Smooth muscle cell (in vitro differentiated cells): ENCODE data around the gene MPIG6B. TPM values are rescaled to one million over a fixed set of nuclear protein-coding genes. Genes with fewer than 3 reads are reported as not detected.

Source experiments
- DNase-seq: peaks from one replicate; lab custom pipeline; 2025; ENCODE audit not compliant: unreplicated experiment; lab: John Stamatoyannopoulos, UW
- H2AFZ ChIP-seq: fragments of 200-600 bp; sonication (generic); 2 replicates; pipeline ENCODE4 v1.6.0; 2016; ENCODE audit warnings: antibody characterized with exemption, low read depth, mild to moderate bottlenecking
- H3F3A ChIP-seq: fragments of 200-600 bp; sonication (generic); 2 replicates; pipeline ENCODE4 v1.6.0; 2017; ENCODE audit warnings: antibody characterized with exemption, low read depth
- H3K27ac ChIP-seq: fragments of 200-600 bp; sonication (generic); 2 replicates; pipeline ENCODE4 v1.5.1; 2016; ENCODE audit warnings: low read depth, mild to moderate bottlenecking
- H3K27me3 ChIP-seq: fragments of 200-600 bp; sonication (generic); 2 replicates; pipeline ENCODE4 v1.6.1; 2016; ENCODE audit warnings: low read depth, mild to moderate bottlenecking
- H3K36me3 ChIP-seq: fragments of 200-600 bp; sonication (generic); 2 replicates; pipeline ENCODE4 v1.5.1; 2016; ENCODE audit warnings: low read depth
- H3K4me1 ChIP-seq: fragments of 200-600 bp; sonication (generic); 2 replicates; pipeline ENCODE4 v1.5.1; 2016; ENCODE audit warnings: low read depth
- H3K4me2 ChIP-seq: fragments of 200-600 bp; sonication (generic); 2 replicates; pipeline ENCODE4 v1.6.0; 2016; ENCODE audit warnings: mild to moderate bottlenecking
- H3K4me3 ChIP-seq: fragments of 200-600 bp; sonication (generic); 2 replicates; pipeline ENCODE4 v1.5.1; 2016; ENCODE audit warnings: mild to moderate bottlenecking
- H3K79me2 ChIP-seq: fragments of 200-600 bp; sonication (generic); 2 replicates; pipeline ENCODE4 v1.6.0; 2016; ENCODE audit warnings: low read depth, mild to moderate bottlenecking
- H3K9ac ChIP-seq: fragments of 200-600 bp; sonication (generic); 2 replicates; pipeline ENCODE4 v1.6.0; 2016; ENCODE audit warnings: low read depth
- H3K9me3 ChIP-seq: fragments of 200-600 bp; sonication (generic); replicated peaks from 2 replicates; pipeline ENCODE4 v1.5.1; 2016; ENCODE audit warnings: low read depth
- H4K20me1 ChIP-seq: fragments of 200-600 bp; sonication (generic); 2 replicates; pipeline ENCODE4 v1.6.0; 2016; ENCODE audit warnings: low read depth
- WGBS: methylation state at CpG from one replicate; pipeline ENCODE4 v1.1.7; 2016; ENCODE audit warnings: low lambda C conversion rate; 5-methylcytosine and 5-hydroxymethylcytosine counted together
- polyA plus RNA-seq: library from polyadenylated mRNA; unstranded; fragments of >200 nt; fragmentation: Nextera tagmentation; extraction: Ambion mirVana; gene quantifications from 2 replicates; pipeline ENCODE4 v1.2.1, GENCODE V29; 2016
- total RNA-seq: library from RNA; depleted of rRNA; stranded (reverse); fragments of >200 nt; gene quantifications from 2 replicates; pipeline ENCODE4 v1.2.3, GENCODE V29; 2014
- TF ChIP-seq, protein P1 (sequence below): fragments of 200-600 bp; sonication (generic); IDR thresholded peaks from 2 replicates; pipeline ENCODE4 v1.5.1; 2017; ENCODE audit warnings: borderline replicate concordance, mild to moderate bottlenecking, antibody characterized with exemption; ENCODE audit not compliant: insufficient read depth, poor library complexity, severe bottlenecking

The MPIG6B gene
- total and polyA plus RNA-seq, 2 experiments from 2014 or later = not detected

DNA sequence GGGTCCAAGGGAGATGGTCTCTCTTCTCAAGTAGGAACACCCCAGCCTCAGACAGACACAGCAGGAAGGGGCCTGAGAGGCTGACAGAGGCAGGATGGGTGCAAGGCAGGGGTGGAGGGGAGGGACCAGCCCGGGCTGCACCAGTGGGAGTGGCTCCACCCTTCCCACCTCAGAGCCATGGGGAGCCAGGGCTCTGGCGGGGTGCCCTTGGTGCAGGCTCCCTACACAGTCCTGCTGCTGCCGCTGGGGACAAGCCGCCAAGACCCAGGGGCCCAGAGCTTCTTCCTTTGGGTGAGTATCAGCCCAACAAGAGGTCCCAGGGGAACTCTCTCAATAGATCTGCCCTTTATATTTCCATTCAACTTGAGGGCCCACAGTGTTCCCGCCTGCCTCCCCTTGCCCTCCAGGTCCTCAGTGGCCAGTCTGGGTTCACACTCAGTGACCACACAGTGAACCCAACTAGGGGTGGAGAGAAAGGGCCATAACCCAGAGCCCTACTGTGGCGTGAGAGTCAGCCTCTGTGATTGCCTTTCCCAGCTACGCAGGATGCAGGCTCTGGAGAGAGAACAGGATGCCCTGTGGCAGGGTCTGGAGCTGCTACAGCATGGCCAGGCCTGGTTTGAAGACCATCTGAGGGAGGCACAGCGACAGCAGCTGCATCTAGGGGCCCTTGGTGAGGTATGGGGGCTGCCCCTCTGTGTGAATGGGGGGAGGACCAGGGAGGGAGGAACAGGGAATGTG lies 39.9 kb downstream of the MPIG6B start:
- Histone ChIP-seq H3K36me3 (no peaks in the 10 kb centered on the region), H3K4me3 (no peak overlapping the region), H4K20me1 (no peaks in the 10 kb centered on the region), H3F3A (no peaks in the 10 kb centered on the region), H2AFZ (no peak overlapping the region), H3K9me3 (no peaks in the 10 kb centered on the region), H3K27ac (no peak overlapping the region), H3K4me2 (no peak overlapping the region), H3K27me3 (no peaks in the 10 kb centered on the region), H3K79me2 (no peaks in the 10 kb centered on the region), H3K9ac (no peak overlapping the region), H3K4me1 (peaks cover 13% of the 10 kb centered on the region)
- 80% methylated on average over 8 of the region's 8 CpGs for WGBS
- no peak for DNase-seq
- TF ChIP-seq, protein P1, sequence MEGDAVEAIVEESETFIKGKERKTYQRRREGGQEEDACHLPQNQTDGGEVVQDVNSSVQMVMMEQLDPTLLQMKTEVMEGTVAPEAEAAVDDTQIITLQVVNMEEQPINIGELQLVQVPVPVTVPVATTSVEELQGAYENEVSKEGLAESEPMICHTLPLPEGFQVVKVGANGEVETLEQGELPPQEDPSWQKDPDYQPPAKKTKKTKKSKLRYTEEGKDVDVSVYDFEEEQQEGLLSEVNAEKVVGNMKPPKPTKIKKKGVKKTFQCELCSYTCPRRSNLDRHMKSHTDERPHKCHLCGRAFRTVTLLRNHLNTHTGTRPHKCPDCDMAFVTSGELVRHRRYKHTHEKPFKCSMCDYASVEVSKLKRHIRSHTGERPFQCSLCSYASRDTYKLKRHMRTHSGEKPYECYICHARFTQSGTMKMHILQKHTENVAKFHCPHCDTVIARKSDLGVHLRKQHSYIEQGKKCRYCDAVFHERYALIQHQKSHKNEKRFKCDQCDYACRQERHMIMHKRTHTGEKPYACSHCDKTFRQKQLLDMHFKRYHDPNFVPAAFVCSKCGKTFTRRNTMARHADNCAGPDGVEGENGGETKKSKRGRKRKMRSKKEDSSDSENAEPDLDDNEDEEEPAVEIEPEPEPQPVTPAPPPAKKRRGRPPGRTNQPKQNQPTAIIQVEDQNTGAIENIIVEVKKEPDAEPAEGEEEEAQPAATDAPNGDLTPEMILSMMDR = no peak

DNA sequence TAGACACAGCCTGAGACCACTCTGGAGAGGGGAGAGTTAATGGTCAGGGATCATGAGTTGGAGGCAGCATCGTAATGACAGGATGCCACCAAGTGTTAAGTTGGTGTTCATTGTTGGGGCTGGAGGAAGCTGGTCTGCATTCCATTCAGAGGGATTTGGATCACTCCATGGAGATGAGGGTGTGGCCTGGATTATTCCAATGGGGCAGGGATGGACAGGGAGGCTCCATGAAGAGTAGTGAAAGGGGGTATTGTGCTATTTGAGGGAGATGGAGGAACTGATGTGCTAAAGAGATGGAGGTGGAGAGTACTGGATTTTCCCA lies 40.4 kb downstream of the MPIG6B start:
- no peaks in the 10 kb centered on the region for H4K20me1 ChIP-seq
- no peak overlapping the region for H3K9ac ChIP-seq
- no peaks in the 10 kb centered on the region for H3K79me2 ChIP-seq
- no peaks in the 10 kb centered on the region for H3F3A ChIP-seq
- WGBS = 0% methylated on average over 1 of the region's 1 CpG
- DNase-seq = no peak
- TF ChIP-seq, protein P1 = no peak
- no peaks in the 10 kb centered on the region for H3K36me3 ChIP-seq
- H3K4me3 ChIP-seq = no peak overlapping the region
- H2AFZ ChIP-seq = no peak overlapping the region
- H3K9me3 ChIP-seq = no peaks in the 10 kb centered on the region
- H3K27me3 ChIP-seq = no peaks in the 10 kb centered on the region
- no peak overlapping the region for H3K4me2 ChIP-seq
- no peak overlapping the region for H3K27ac ChIP-seq
- peaks cover 13% of the 10 kb centered on the region for H3K4me1 ChIP-seq

DNA sequence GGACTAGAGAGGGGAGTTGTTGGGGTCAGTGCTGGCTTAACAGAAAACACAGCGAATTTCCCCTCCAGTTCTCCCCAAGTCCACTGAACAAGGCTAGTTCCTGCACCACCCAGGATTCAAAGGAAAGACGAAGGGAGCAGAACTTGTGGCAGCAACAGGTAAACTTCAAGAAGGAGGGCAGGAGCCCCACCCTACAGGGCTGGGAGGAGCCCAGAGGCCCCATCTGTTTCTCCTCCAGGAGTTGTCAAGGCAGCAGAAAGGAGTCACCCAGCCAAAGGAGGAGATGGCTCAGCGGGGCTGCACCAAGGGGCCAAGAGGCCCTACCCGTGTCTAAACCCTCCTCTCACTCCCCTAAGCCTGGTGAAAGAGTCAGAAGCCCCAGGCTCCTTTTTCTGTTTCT lies 41.0 kb downstream of the MPIG6B start:
- no peaks in the 10 kb centered on the region for H3K36me3 ChIP-seq
- H2AFZ ChIP-seq = no peak overlapping the region
- H3K9ac ChIP-seq = no peak overlapping the region
- H3K4me3 ChIP-seq = no peak overlapping the region
- no peaks in the 10 kb centered on the region for H3K27me3 ChIP-seq
- no peaks in the 10 kb centered on the region for H3K9me3 ChIP-seq
- no peak overlapping the region for H3K4me2 ChIP-seq
- H4K20me1 ChIP-seq = no peaks in the 10 kb centered on the region
- no peaks in the 10 kb centered on the region for H3F3A ChIP-seq
- 69% methylated on average over 4 of the region's 4 CpGs for WGBS
- no peaks in the 10 kb centered on the region for H3K79me2 ChIP-seq
- peaks cover 13% of the 10 kb centered on the region for H3K4me1 ChIP-seq
- H3K27ac ChIP-seq = no peak overlapping the region
- TF ChIP-seq, protein P1 = no peak
- DNase-seq = no peak

DNA sequence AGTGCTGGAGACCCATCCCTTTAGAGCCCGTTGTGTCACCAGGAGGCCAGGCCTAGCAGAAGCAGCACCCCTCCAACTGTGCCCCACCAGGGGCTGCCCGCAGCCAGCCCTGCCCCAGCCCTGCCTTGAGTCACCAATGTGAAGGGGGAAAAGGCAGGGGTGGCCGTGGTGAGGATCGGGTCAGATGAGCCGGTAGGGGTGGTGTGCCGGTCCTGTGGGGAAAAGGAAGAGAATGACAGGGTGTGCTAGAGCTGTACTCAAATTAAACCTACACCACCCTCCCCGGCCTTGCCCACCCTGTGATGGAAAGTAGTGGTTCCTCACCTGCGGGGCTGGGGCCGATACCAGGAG lies 42.4 kb downstream of the MPIG6B start:
- TF ChIP-seq, protein P1 = no peak

More for the DNA sequence above, 42.4 kb downstream of the MPIG6B start:
- no peak overlapping the region for H3K27ac ChIP-seq
- no peaks in the 10 kb centered on the region for H3K9me3 ChIP-seq
- no peaks in the 10 kb centered on the region for H3K27me3 ChIP-seq
- DNase-seq = no peak
- no peaks in the 10 kb centered on the region for H3F3A ChIP-seq
- no peak overlapping the region for H3K4me2 ChIP-seq
- H2AFZ ChIP-seq = no peak overlapping the region
- H3K4me1 ChIP-seq = peaks cover 13% of the 10 kb centered on the region
- WGBS = 89% methylated on average over 9 of the region's 9 CpGs
- no peak overlapping the region for H3K4me3 ChIP-seq
- no peaks in the 10 kb centered on the region for H3K36me3 ChIP-seq
- H3K9ac ChIP-seq = no peak overlapping the region
- no peaks in the 10 kb centered on the region for H4K20me1 ChIP-seq
- H3K79me2 ChIP-seq = no peaks in the 10 kb centered on the region
